G401.6 (cell line): ENCODE data around the gene LRRC2.
"Not testable (repeated sequence)": the region's sequence is repeated elsewhere in the genome, so short reads cannot be mapped to it uniquely, and the experiment has no call there.

ENCODE experiments used
- FAIRE-seq: peaks from 2 replicates; lab custom pipeline; 2012; peaks lifted over from hg19 to GRCh38; lab: Jason Lieb, UNC

The LRRC2 gene

DNA sequence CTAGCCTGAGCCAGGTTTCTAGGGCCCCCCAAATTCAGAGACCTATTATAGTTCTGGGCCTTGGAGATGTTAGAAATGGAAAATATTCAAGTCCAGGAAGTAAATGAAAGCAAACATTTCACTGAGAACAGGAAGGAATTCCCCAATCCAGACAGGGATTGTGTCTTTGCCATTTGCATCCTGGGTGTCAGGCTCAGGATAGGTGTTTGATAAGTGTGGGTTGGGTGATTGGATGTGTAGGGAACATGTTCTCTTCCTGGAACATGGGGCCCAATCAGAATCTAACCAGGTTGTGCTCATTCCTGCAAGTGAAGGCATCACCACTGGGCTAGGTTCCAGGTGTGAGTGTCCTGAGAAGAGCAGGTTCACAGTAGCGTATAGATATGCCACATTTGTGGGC, 14.6 kb upstream of the LRRC2 start:
- FAIRE-seq, result no peak

DNA sequence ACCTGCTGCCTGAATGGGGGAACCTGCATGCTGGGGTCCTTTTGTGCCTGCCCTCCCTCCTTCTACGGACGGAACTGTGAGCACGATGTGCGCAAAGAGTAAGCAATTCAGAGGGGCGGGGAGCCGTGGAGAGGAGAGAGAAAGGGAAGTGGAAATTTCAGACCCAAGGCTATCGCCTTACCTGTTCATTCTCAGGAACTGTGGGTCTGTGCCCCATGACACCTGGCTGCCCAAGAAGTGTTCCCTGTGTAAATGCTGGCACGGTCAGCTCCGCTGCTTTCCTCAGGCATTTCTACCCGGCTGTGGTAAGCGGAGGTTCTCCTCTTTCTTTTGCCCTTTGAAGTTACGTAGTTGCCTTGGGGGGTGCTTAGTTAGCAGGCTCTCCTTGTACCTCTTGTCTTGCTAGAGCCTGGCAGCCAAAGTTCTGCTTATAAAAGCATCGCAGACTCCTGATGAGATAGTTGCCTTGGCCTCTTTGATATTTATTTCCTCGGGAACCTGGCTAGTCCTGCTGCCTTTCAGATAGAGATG, 13.7 kb upstream of the LRRC2 start:
- FAIRE-seq, result no peak

DNA sequence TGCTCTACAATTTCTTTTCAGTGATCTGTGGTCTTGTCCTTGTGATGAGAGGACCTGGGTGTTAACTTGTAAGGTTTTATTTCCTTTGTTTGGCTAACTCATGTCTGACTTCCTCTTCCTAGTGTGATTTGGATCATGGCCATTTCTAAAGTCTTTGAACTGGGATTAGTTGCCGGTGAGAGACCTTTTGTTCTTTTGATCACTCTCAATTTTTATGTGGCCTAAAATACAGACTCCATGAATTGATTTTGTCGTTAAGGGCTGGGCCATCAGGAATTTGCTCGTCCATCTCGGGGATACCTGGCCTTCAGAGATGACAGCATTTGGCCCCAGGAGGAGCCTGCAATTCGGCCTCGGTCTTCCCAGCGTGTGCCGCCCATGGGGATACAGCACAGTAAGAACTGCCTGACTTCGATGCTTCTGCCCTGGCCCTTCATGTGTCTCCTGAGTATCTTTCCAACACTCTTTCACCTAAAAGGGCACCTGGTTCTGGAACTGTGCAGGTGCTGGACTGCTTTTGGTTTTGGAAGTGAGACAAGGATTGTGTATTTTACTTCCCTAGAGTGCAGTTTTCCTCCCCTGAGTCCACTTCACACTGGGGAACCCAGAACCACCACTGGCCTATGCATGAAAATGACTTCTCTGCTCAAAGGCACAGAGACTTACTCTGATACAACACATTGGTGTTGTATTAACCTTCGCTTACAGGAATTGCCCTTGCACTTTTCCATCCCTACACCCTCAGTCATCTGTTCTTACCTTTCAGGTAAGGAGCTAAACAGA, 13.1 kb upstream of the LRRC2 start:
- no peak for FAIRE-seq

DNA sequence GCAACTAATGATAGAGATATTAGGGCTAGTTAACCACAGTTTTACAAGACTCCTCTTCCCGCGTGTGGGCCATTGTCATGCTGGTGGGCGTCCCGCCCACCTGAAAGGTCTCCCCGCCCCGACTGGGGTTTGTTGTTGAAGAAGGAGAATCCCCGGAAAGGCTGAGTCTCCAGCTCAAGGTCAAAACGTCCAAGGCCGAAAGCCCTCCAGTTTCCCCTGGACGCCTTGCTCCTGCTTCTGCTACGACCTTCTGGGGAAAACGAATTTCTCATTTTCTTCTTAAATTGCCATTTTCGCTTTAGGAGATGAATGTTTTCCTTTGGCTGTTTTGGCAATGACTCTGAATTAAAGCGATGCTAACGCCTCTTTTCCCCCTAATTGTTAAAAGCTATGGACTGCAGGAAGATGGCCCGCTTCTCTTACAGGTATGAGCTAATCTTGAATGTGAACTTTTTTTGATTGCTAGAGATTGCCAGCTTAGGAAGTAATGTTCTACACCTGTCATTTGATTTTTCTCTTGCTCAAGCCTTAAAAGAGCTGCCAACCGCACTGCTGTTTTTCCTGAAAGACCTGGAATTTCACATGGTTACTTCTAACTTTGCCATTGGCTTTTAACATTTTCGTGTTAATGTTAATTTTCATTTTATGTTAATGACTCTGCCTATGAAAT, 11.6 kb upstream of the LRRC2 start:
- FAIRE-seq, result not testable (repeated sequence)

DNA sequence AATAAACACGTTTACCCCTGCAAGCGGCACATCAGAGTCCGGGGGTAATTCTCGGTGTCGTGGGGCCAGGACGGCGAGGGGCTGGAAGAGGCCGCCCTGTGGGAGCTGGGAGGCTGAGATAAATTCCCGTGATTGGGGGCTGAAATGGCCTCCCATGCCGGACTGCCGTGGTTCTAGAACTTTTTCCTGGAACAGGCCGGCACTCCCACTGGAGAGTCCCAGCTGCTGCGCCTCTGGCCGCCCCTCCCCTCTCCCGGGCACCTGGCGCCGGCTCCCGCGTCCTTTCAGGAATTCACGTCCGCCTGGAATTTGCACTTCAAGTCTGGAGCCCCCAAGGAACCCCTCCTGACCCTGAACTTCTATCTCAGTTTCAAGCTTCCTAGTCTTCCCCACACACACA, 10.8 kb upstream of the LRRC2 start:
- no peak for FAIRE-seq

DNA sequence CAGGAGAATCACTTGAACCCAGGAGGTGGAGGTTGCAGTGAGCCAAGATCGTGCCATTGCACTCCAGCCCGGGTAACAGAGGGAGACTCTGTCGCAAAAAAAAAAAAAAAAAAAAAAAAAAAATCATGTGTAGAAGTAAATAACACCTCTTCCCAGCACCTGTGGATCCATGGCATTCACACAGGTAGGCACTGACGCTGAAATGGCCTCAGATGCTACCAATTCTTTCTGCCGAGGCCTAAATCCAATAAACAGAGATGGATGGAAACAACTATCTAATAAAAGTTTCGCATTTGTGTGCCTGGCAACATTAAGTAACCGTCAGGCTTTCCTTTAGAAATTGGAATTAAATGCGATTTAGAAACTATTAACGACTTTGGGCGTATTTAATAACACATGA, 10.3 kb upstream of the LRRC2 start:
- FAIRE-seq, result no peak

DNA sequence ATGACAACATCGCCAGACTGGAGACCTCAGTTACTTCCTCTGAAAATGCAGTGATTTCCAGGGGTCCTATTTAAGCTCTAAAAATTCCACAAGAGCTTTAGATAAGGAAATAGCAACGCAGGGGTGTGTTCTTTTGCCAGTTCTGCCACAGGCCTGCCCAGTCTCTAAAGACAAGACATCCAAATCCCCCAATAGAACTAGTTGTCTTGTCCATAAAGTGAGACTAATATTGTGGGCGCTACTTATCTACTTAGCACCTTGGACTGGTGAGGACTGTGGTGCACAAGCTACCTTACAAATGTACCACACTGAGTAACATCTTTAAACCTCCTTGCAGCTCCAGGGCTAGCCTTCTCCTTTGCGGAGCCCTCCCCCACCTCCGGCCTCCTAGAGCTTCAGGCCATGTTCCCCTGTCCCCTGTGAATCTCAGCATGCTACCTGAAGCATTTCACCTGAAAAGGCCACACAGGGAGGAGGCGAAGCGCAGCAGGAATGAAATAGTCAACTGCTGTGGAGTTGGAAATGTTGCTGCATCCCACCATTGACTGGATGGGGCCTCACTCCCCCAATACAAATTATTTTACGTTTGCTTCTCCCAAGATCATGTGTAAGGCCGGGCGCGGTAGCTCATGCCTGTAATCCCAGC, 9.6 kb upstream of the LRRC2 start:
- FAIRE-seq, result no peak

DNA sequence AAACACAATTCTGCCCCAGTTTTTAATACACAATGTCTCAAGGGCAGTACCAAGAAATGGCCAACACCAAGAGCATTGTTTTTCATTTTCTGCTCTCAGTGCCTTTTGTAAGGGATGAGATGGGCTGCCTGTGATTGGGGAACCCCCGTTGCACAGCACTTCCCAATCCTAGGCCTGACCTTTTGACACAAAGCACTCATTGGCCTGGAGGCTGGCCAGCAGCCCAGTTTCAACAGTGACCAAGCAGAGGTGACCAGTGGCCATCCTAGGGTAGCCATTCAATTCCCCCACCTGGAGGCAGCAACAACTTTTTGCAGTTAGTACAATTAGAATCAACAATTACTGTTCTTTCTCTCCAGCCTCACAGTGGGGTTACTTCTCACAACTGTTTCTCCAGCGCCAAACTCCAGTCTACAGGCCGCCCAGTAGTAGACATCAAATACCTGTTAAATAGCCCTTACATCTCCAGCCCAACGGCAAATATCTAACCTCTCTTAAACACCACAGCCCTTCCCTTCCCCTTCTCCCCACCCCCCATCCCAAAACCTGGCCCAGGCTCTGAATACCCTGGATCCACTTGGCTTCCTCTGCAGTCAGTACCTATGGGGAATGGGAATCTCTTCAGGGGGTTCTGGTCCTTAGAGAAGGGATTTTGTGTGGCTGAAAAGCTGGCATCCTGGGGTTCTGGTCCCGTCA, 8.9 kb upstream of the LRRC2 start:
- FAIRE-seq, result no peak

DNA sequence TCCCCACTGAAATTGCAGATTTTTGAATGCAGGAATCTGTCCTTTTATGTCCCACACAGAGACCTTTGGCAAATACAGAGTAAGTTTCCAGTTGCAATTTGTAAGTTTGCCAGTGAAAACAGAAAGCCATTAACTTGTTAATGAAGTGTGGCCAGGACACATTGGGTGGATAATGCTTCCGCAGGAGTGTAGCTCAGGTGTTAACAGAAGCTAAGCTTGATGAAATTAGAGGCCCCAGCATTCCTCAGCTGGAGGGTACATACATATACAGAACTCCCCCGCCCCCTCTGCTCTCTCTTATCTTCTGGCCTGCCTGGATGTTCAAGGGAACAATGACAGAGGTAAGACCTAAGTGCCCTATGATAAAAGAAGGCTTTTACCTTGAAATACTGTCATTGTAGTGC, 8.1 kb upstream of the LRRC2 start:
- FAIRE-seq, result no peak

DNA sequence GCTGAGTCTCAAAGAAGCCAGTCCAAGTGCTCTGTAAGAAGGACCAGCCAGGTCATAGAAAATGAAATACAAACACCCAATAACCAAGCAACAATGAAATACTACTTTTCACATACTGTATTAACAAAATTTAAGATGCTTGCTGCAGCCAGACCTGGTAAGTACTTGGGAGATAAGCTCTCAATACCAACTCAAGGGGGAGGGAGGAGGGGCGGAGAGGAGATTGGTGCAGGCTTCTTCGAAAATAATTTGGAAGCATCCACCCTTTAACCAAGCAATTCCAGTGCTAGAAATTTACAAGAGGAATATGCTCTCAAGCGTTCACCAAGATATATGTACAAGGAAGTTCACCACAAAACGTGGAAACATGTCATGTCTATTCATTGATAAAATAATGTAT, 7.6 kb upstream of the LRRC2 start:
- FAIRE-seq, result no peak

DNA sequence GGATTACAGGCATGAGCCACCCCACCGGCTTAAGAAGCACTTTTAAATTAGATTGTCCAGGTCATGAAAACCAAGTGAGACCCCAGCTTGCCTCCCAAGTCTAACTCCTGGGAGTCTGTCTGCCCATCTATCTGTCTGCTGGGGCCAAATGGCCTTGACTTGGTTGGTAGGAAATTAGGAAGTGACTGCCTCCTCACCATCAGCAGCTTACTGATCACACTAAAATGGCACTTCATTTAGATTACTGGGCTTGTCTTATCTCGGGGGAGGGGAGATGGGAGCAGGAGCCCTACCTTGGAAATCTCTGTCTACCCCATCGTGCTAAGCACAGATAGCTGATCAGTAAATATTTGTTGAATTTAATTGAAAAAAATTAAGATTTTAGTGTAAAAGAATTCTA, 5.6 kb upstream of the LRRC2 start:
- FAIRE-seq, result no peak

DNA sequence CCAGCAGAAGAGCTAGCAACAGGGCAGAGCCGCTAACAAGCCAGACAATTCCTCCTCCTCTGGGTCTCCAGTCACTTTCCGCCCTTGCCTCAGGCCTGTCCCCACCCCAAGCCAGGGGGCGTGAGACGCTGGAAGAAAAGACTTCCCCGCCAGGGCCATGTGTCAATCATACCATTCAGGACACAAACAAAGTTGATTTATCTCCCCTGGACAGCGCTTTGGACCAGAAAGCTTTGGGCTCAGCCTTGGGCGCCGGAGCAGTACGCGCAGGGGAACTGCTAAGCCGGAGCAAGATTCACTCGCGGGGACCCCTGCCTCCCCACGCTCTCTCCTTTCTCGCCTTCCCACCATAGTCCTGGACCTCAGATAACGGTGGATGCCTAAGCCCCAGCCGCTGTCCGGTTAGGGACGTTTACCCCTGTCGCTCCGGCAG, 479 bp downstream of the LRRC2 start:
- FAIRE-seq, result no peak

DNA sequence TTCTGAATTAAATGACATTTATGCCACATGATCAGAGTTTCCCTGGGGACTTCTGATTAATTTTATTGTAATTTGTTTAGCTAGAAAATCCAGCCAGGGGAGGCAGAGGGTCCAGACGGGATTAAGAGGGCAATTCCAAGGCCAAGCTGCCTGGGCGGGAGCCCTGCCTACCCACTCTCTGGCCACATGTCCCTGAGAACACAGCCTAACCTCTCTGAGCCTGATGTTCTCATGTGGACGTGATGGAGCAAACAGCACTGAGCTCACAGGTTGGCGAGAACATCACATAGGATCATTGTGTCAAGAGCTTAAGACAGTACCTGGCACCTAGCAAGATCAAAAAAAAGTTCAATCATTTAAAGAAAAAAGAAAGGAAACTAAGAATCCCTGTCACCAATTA, 1.0 kb downstream of the LRRC2 start:
- FAIRE-seq, result no peak

DNA sequence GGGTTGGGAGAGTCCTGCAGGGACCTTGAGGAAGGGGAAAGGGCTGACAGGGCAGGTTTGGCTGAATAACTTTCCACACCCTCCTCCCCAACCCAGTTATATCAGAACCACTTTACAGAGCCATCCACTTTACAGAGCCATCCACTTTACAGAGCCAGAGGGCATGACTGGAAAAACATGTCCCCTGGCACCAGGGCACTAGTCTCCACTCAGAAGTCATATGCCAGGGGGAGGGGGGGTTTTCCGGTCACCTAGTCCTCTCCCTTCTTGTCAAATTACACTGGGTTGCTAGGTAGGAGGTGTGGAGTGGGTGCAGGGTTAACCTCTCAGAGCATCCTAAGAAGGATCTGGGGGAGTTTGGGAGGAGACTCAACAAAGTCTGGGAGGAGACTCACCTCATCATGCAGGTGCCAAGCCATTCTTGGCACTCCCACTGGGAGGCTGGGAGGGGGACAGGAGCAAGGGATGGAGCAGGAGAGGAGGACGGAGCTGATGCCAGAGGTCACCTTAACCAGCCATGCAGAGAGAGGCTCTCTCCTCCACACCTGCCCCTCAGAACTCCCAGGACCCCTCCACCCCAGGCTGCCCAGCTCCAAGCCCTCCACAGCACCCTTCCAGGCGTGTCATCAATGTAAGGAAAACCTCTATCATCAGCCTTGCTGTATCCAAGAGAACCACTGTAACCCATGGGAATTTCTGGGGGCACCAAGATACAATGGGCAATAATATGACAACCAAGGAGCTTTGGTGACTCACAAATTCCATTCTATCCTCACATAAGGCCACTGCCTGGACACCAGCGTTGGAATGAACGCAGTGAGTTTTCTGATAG, 1.7 kb downstream of the LRRC2 start:
- FAIRE-seq, result no peak

DNA sequence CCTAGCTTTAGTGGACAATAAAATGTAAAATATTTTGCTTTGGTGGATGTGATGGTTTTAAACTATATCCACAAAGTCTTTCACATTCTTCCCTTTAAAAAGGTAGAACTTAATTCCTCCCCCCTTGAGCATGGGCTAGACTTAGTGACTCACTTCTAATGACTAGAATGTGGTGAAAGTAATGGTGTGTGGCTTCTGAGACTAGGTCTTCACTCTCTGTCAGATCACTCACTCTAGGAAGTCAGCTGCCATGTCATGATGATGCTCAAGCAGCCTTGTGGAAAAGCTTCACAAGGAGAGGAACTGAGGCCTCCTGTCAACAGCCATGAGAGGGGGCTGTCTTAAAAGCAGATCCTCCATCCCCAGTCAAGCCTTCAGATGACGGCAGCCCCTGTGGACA, 4.2 kb downstream of the LRRC2 start:
- no peak for FAIRE-seq

DNA sequence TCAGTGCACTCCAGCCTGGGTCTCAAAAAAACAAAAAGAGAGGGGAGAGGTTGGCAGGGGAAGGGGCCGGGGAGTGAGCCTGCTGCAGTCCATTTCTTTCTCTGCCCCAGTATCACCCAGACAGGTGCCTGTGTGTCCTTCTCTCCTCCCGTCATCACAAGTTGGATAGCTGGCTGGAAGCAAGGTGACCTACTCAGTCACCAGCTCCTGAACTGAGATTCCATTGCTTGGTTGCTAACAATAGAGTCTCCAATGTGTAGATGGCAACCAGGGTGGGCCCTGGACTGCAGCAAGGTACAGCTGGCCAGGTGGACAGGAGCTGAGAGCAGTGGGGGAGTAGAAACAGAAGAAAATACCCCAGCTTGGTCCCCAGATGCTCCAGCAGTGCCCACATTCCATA, 4.6 kb downstream of the LRRC2 start:
- FAIRE-seq, result no peak

DNA sequence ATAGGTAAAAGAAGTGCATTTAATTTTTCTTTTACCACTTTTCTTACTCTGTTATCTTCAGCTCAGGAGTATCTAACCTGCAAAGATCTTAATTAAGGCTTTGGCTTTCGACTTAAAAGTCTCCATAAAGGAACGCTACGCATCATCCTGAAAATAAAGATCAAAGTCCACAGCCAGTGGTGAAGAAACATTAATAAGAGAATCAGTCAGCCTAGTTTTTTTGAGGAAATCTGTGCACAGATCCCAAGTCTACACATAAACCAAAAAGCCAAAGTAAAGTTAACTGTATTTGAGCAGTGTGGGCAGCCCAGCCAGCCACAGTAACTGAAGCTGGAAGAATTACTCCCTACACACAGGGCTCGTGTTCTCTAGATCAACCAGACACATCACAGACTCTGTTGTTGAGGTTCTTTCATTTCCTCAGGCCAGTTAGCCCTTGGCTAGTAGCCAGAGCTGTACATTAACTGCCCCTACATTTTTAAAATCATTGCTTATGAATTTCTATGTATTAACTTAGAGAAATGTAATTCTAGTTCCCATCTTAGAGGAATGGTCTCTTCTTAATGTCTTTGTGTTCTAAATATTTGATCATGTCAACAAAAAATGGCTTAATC, 6.9 kb downstream of the LRRC2 start:
- FAIRE-seq, result no peak

DNA sequence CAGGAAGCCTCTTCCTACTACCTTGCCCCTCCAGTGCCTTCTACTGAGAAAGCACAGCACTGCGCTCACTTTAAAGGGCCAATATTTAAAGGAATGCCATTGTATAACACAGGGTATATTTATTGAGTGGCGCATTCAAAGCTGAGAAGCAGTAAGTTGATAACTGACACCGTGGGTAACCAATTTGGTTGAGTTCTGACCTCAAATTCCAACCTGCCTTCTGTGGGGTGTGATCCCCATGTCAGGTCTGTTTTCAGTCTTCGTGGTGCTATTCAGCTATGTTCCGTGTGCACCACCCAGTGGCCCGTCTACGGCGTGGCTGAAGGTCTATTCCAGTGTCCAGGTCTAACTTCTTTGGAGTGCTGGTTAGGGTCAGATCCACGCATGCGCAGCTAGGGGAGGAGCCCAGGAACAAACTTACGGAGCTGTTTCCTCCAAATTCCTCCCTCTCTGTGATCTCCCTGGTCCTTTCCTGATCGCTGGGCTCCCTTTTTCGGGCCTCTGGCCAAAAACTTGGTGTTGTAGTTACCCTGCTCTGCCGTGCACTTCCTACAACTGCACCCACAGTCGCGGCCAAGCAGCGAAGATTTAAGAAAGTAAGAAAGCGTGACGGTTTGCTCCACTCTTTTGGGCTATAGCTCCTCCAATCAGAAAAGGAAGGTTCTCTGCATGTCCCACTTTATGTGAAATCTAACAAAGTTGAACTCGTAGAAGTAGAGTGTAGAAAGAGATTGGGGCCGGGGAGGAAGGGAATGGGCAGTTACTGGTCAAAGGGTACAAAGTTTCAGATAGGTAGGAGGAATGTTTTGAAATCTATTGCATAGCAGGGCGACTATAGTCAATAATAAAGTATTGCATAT, 7.7 kb downstream of the LRRC2 start:
- FAIRE-seq, result peak; percentile 64

DNA sequence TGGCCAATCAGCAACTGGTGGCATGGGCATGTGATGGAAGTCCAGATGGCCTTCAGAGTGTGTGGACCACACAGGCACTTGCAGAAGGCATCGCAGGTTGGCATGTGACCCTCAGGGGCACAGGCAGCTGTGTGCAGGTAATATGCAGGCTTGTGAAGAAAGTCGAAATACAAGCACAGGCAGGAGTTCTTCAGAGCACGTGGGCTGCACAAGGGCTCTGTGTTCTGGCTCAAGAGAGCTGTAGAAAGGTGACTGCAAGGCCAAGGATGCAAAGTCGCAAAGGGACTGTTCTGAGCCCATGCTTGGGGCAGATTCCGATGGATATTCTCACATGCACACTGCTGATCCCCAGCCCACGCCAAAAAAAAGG, 8.3 kb downstream of the LRRC2 start:
- no peak for FAIRE-seq

DNA sequence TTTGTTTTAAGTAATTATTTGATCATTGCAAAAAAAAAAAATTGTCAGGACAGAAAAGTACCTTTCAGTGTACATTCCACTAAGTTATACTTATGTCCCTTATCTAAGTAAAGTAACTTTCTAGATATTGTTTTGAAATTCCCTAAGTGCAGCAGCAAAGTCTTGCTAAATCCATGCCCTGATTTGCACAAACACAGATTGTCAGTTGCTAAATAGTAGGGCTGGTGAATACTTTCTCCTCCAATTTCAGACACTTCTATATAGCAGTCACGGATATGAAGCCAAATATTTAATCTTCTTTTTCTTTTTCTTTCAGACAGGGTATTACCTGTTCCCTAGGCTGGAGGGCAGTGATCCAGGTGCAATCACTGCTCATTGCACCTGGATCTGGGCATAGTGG, 12.9 kb downstream of the LRRC2 start:
- no peak for FAIRE-seq
